GM19238 (cell line): ENCODE measurements around the gene OTUD5.

ENCODE experiments used
- DNase-seq: peaks from one replicate; pipeline ENCODE4 v3.0.0; 2011; ENCODE audit warnings: low spot score; ENCODE audit not compliant: insufficient read length

OTUD5 gene

GRCh38 chrX:48972220-48973164 is 15.1 kb upstream of the OTUD5 start:
- peak; percentile 44 for DNase-seq

GRCh38 chrX:48971249-48972219 is 14.1 kb upstream of the OTUD5 start, which contains the start of gene KCND1:
KCND1 (minus strand) TSS chrX:48971844; CDS start chrX:48970271, 1,573 bp downstream.
- DNase-seq, result no peak

GRCh38 chrX:48969471-48969870 is 12.1 kb upstream of the OTUD5 start:
- DNase-seq, result no peak

- DNase-seq, result no peak
These were observed 11.0 kb upstream of the OTUD5 start for GRCh38 chrX:48968377-48968776.

- no peak for DNase-seq
These were observed 9.6 kb upstream of the OTUD5 start for GRCh38 chrX:48966796-48967579.

GRCh38 chrX:48965959-48966358 is 8.6 kb upstream of the OTUD5 start:
- no peak for DNase-seq

- no peak for DNase-seq
These were observed 4.2 kb upstream of the OTUD5 start for GRCh38 chrX:48961585-48962091.

GRCh38 chrX:48960291-48960690 is 2.9 kb upstream of the OTUD5 start:
- DNase-seq, result no peak

- no peak for DNase-seq
These were observed 1.3 kb upstream of the OTUD5 start for GRCh38 chrX:48958635-48959094.

GRCh38 chrX:48957827-48958634 is 624 bp upstream of the OTUD5 start:
- peak; percentile 86 for DNase-seq

- DNase-seq, result no peak
These were observed 536 bp downstream of the OTUD5 start for GRCh38 chrX:48956728-48957414.

- DNase-seq, result no peak
These were observed 8.8 kb downstream of the OTUD5 start for GRCh38 chrX:48948589-48948988.

- DNase-seq, result peak; percentile 45
These were observed 11.7 kb downstream of the OTUD5 start for GRCh38 chrX:48945517-48946348.

GRCh38 chrX:48942895-48943294 is 14.5 kb downstream of the OTUD5 start:
- DNase-seq, result no peak

- no peak for DNase-seq
These were observed 16.9 kb downstream of the OTUD5 start for GRCh38 chrX:48940404-48940955.

- no peak for DNase-seq
These were observed 17.7 kb downstream of the OTUD5 start for GRCh38 chrX:48939524-48940228.

GRCh38 chrX:48938721-48939425 is 18.5 kb downstream of the OTUD5 start:
- peak; percentile 47 for DNase-seq
